HG02938 (cell line): Measurements from ENCODE around the gene LY9.

Source experiments
- ATAC-seq: cut with Tn5 transposase; IDR thresholded peaks from one replicate; pipeline ENCODE4 v1.9.1; 2021; ENCODE audit warnings: mild to moderate bottlenecking, moderate library complexity; ENCODE audit not compliant: unreplicated experiment

Gene LY9

DNA sequence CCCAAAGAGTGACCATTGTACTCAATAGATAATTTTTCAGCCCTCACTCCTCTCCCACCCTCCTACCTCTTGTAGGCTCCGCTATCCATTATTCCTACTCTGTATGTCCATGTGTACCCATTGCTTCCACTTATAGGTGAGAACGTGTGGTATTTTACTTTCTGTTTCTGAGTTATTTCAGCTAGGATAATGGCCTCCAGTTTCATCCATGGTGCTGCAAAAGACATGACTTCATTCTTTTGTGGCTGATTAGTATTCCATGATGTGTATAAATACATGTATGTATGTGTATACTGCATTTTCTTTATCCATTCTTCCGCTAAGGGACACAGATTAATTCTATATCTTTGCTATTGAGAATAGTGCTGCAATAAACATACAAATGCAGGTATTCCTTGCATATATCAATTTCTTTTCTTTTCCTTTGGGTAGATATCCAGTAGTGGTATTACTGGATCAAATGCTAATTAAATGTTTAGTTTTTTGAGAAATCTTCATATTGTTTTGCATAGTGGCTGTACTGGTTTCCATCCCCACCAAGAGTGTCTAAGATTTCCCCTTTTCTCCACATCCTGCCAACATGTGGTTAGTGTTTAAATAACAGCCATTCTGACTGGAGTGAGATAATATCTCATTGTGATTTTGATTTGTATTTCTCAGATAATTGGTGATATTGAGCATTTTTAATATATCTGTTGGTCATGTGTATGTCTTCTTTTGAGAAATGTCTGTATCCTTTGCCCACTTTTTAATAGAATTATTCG is 4.9 kb downstream of the LY9 start:
- ATAC-seq = no peak

DNA sequence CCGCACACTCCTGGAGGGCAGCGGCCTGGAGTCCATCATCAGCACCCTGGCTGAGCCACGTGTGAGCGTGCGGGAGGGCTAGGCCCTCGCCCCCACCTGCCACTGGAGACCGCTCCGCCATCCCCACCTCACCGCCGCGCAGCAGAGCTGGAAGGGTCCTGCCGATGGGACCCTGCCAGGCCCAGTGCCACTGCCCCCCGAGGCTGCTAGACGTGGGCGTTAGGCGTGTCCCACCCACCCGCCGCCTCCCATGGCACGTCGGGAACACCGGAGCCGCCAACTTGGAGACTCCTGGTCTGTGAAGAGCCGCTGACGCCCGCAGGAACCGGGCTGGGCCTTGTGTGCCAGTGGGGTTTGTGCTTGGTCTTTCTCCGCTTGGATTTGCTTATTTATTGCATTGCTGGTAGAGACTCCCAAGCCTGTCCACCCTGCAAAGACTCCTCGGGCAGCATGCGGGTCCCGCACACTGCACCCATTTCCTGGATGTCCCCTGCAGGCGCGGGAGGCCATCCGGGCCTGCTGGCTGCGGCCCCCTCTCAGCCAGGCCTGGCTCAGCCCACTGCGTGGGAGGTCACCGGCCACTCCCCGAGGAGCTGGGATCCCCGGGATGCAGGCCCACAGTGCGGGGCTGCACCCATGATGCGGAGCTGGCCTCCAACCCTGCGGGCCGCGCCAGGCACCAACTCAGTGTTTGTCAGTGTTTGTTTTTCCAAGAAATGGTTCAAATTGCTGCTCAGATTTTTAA is 6.0 kb downstream of the LY9 start:
- ATAC-seq = no peak

DNA sequence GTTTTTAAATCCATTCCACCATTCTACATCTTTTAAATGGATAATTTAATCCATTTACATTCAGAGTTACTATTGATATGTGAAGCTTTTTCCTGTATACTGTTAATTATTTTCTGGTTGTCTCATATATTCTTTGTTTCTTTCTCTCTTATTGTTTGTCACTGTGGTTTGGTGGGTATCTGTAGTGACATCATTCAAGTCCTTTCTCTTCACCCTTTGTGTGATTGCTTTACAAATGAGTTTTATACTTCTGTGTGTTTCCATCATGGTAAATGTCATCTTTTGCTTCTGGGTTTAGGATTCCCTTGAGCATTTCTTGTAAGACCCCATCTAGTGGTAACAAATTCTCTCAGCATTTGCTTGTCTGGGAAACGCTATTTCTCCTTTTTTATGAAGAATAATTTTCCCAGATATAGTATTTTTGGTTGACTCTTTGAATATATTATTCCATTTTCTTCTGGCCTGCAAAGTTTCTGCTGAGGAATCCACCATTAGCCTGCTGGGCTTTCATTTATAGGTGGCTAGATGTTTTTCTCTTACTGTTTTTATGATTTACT is 10.2 kb downstream of the LY9 start:
- no peak for ATAC-seq

DNA sequence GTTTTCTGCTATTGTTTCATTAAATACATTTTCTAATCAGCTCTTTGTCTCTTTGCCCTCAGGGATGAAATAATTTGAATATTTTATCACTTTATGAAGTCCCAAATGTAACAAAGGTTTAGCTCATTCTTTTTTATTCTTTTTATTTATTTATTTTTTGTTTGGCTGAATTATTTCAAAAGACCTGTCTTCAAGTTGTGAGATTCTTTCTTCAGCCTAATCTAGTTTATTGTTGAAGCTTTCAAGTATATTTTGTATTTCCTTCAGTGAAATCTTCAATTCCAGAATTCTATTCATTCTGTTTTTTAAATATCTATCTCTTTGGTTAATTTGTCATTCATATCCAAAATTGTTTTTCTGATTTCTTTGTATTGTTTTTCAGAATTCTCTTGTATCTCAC is 10.8 kb downstream of the LY9 start:
- ATAC-seq = no peak

DNA sequence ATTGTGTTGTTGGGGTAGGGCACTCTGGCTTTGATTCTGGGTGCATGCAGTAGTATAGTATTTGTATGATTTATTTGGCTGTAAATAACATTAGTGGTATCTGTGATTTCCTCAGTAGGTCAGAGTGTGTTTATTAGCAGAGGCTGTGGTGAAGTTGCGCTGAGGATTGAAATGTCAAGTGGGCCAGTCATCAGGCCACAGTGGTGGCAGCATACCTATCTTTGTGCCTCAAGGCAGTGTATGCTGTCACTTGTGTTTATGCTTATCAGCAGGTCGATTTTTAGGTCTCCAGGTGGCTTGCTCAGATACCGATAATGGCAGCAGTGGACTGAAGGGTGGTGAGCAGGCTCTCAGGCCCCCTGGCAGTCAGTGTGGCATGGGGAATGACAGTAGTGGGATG is 11.3 kb downstream of the LY9 start:
- ATAC-seq = no peak

DNA sequence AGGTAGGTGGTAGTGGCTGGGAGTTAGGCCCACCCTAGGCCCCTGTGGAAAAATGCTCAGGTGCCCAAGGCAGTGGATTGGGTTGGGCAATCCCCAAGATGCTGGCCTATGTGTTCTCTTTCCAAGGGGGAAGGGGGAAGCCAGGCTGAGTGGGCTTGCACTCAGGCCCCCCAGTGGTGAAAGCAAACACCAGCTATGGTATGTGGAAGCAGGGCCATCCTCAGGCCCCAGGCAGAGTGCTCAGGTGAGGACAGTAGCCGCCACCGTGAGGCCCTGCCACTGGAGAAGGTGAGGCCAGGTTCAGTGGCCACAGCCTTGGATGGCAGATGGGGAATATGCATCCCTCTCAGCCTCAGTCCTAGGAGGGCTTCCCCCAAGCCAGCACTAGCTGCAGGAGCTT is 11.8 kb downstream of the LY9 start:
- no peak for ATAC-seq

DNA sequence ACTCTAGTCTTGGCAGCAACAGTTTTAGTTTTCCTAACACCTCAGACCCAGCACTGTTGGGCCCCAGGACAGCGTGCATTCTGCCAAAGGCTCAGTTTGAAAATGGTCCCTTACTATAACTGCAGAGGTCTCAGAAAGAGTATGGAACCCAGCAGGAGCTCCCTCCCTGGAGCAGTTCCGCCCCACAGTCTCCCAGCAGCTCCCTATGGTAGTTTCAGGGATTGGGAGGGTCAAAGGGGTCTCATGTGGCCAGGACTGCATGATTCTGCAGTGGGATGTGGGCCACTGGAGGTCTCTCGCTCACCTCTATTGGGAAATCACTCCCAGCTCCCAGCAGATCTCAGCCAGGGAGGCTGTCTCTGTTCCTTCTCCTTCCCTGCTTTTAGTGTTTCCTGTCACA is 12.3 kb downstream of the LY9 start:
- ATAC-seq = no peak

- no peak for ATAC-seq
Observed at GRCh38 chr1:160810486-160810885, 14.5 kb downstream of the LY9 start.

- ATAC-seq = no peak
Observed at GRCh38 chr1:160811147-160811546, 15.2 kb downstream of the LY9 start.

- no peak for ATAC-seq
Observed at GRCh38 chr1:160813215-160813614, 17.2 kb downstream of the LY9 start.

- ATAC-seq = no peak
Observed at GRCh38 chr1:160814316-160814715, 18.3 kb downstream of the LY9 start.

DNA sequence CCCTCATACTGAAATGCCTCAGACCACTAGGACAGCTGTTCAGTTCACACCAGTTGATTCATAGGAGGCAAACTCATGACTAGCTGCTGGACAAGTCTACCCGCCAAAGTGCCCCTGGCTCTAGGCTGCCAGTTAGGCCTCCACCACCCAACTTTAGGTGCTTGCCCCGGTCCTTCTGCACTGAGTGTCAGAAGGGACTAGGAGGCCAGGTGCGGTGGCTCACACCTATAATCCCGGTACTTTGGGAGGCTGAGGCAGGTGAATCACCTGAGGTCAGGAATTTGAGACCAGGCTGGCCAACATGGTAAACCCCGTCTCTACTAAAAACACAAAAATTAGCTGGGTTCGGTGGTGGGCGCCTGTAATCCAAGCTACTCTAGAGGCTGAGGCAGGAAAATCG is 18.9 kb downstream of the LY9 start:
- ATAC-seq = no peak

- ATAC-seq = no peak
Observed at GRCh38 chr1:160818207-160818937, 22.4 kb downstream of the LY9 start.

DNA sequence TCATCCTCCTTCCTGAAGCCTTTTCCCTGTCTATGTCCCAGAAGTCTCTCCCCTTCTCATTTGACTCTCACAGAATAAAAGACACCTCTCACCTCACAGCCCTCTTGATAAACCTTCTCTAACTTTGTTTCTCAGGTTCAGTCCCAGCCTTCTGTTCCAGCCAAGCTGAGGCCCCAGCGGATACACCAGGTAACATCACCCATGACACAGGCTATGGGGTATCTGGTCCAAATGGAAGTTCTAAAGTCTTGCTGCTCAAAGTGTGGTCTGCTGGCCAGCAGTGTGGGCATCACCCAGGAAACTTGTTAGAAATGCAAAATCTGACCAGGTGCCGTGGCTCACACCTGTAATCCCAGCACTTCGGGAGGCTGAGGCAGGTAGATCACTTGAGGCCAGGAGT is 23.2 kb downstream of the LY9 start:
- ATAC-seq = no peak

- ATAC-seq = no peak
Observed at GRCh38 chr1:160821627-160822026, 25.7 kb downstream of the LY9 start.

DNA sequence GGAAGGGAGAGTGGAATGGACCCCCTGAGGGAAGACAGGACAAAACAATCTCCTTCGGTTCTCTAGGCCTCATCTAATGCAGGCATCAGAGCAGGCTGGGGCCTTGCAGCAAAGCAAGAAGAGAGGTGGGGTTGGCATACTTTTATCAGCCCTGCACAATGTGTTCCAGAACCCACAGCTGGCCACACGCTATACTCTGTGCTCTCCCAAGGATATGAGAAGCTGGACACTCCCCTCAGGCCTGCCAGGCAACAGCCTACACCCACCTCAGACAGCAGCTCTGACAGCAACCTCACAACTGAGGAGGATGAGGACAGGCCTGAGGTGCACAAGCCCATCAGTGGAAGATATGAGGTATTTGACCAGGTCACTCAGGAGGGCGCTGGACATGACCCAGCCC is 27.3 kb downstream of the LY9 start:
- no peak for ATAC-seq

DNA sequence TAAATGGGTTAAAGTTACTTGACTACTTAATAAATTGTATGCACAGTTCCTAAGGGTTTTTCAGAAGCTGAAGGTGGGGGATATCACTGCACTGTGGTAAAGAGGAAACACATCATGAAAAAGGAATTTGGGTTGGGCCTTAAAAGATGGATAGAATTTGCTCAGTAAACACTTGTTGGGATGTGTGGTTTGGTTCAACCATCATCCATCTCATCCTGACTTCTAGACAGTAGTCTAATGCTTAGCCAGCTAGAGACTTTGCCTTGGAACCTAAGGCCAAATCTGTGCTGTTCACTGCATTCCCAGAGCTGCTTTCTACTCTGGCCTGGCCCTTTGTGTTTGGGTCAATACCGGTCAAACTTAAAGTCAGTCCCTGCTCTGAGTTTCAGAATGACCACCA is 30.6 kb downstream of the LY9 start:
- ATAC-seq = no peak

DNA sequence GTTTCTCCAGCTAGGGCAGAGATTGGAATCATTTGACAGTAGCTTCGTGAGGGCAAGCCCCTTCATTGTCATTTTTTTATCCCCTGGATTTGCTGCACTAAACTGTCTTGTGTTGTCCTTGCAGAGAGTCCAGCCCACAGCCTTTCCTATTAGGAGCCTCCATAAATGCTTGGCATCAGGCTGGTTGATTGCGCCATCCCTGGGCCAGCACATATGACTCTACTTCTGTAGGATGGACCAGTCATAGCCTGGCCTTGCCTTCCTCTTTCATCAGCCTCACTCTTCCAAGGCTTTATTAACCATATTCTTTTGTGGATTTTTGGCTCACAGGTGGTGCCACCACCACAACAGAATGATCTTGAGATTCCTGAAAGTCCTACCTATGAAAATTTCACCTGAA is 31.4 kb downstream of the LY9 start:
- ATAC-seq = no peak

DNA sequence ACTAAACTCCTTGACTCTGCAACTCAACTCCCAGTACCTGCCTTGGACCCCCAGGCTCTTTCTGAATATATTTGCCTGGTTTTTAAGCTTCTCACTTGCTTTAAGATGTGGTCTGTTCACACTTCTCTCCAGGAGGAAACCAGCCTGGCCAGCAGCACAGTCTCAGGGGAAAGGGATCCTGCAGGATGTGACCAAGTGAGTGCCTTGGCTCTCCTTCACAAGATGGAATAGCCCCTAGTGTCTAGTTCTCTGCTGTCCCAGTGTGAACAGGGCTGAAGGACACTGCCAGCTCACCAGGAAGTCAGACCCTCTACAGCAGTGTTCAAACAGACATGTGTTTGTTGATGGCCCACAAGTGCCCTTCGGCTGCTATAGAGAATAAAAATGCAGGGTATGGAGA is 33.8 kb downstream of the LY9 start:
- ATAC-seq = no peak

- ATAC-seq = no peak
Observed at GRCh38 chr1:160830321-160831153, 34.6 kb downstream of the LY9 start.
